Measurements from ENCODE around the gene ATOH1. TPM values are rescaled to one million over a fixed set of nuclear protein-coding genes. Genes with fewer than 3 reads are reported as not detected.

ATOH1 gene
- total and polyA plus RNA-seq, 8 donors, result 35.3 TPM; not detected in 7

DNA sequence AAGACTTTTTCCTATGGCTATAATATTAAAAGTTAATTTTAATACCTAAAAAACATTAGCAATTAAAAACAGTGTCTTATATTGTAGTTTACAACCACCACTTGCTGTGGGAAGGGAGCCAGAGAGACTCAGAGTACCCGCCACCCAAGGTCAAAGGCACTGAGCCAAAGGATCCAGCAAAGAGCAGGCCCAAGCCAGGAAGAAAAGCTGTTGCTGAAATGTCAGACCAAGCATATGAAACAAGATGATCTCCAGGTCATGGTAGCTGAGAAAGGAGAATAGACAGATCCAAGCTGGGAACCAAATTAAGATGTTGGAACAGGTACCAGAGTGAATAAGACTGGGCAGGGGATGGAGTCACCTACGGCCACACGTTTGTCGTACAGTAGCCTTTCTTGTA is 18.8 kb upstream of the ATOH1 start:
- intact Hi-C loops (cut with DNase I; ENCODE audit: low total_unique reads), result no loop called here
- DNase-seq, result peak; percentile 24 to 31
- Histone ChIP-seq H3K27ac (no peak overlapping the region), H3K4me1 (peaks cover 0 to 5% (median 0%) of the 10 kb centered on the region in 4 donors), H3K27me3 (no peaks in the 10 kb centered on the region), H3K4me3 (no peak overlapping the region), H3K9me3 (no peaks in the 10 kb centered on the region), H3K36me3 (no peaks in the 10 kb centered on the region)
- TF ChIP-seq, protein P1, sequence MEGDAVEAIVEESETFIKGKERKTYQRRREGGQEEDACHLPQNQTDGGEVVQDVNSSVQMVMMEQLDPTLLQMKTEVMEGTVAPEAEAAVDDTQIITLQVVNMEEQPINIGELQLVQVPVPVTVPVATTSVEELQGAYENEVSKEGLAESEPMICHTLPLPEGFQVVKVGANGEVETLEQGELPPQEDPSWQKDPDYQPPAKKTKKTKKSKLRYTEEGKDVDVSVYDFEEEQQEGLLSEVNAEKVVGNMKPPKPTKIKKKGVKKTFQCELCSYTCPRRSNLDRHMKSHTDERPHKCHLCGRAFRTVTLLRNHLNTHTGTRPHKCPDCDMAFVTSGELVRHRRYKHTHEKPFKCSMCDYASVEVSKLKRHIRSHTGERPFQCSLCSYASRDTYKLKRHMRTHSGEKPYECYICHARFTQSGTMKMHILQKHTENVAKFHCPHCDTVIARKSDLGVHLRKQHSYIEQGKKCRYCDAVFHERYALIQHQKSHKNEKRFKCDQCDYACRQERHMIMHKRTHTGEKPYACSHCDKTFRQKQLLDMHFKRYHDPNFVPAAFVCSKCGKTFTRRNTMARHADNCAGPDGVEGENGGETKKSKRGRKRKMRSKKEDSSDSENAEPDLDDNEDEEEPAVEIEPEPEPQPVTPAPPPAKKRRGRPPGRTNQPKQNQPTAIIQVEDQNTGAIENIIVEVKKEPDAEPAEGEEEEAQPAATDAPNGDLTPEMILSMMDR (IDR thresholded peaks at IDR 0.05), result no peak
- TF ChIP-seq POLR2AphosphoS5 (IDR thresholded peaks at IDR 0.05), result peak in 1 of 3 donors; percentile 8
- 64 to 76% (median 68%) methylated on average over 4 of the region's 4 CpGs for WGBS, 5 donors

DNA sequence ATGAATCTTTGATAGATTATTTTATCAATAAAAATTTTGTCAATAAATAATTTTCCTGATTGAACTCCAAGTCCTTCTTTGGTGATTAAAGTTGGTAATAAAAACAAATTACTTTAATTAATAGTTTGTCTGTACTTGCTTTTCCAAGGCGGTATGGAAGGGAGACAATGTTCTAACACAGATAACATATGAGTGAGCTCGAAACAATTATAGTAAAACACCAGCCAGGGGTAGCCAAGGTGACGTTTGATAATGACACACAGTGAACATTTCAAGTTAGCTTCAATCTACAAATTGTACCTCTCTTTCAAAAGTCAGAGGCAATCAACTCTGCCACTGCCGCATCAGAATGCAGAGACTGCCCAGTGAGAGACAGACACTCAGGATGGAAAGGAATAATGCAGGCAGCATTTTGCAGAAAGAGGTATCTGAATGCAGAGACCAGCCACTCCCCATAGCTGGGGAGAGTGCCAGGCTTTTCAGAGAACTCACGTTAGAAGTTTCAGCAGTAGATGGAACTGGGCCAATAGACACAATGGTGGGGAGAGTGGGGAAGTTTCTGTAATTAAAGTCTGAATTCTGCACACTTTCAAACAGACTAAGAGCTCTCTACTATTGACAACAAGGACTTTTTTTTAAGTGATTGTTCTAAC is 18.1 kb upstream of the ATOH1 start:
- Histone ChIP-seq H3K27me3 (no peaks in the 10 kb centered on the region), H3K27ac (no peak overlapping the region), H3K36me3 (no peaks in the 10 kb centered on the region), H3K4me1 (peaks cover 0 to 5% (median 0%) of the 10 kb centered on the region in 4 donors), H3K9me3 (no peaks in the 10 kb centered on the region), H3K4me3 (no peak overlapping the region)
- WGBS, 5 donors, result 17 to 38% (median 25%) methylated on average over 5 of the region's 5 CpGs
- peak in 1 of 2 donors; percentile 45 for DNase-seq
- intact Hi-C loops (cut with DNase I; ENCODE audit: low total_unique reads), result no loop called here
- TF ChIP-seq EP300 (IDR thresholded peaks at IDR 0.05) (no peak), POLR2A (IDR thresholded peaks at IDR 0.05) (no peak), POLR2AphosphoS5 (IDR thresholded peaks at IDR 0.05) (no peak)
- TF ChIP-seq, protein P1 (IDR thresholded peaks at IDR 0.05), result no peak

DNA sequence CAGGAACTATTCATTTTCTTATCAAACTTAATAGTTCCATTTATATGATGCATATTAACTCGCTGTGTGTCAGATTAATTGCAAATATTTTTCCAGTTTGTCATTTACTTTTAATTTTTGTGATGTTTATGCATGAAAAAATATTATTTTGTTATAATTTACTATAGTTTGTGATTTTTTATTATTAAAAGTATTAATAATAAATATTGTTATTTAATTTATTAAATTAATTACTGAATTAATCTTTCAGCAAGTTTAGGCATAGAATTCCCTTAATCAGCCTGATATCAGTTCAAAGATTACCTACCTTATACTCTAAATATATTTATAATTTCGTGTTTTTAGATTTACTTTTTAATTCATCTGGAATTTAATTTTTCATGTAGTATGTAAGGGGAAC is 15.5 kb upstream of the ATOH1 start:
- H3K27me3 ChIP-seq, result no peaks in the 10 kb centered on the region
- no peak overlapping the region for H3K27ac ChIP-seq
- H3K36me3 ChIP-seq, result no peaks in the 10 kb centered on the region
- DNase-seq, result no peak
- no peak for TF ChIP-seq EP300 (IDR thresholded peaks at IDR 0.05)
- TF ChIP-seq, protein P1 (IDR thresholded peaks at IDR 0.05), result no peak
- no peak for TF ChIP-seq POLR2AphosphoS5 (IDR thresholded peaks at IDR 0.05)
- TF ChIP-seq POLR2A (IDR thresholded peaks at IDR 0.05), result no peak
- H3K4me3 ChIP-seq, result no peak overlapping the region
- H3K4me1 ChIP-seq, result peaks cover 0 to 5% (median 0%) of the 10 kb centered on the region in 4 donors
- WGBS, 5 donors, result 41 to 71% (median 57%) methylated on average over 2 of the region's 2 CpGs
- intact Hi-C loops (cut with DNase I; ENCODE audit: low total_unique reads), result no loop called here
- no peaks in the 10 kb centered on the region for H3K9me3 ChIP-seq

DNA sequence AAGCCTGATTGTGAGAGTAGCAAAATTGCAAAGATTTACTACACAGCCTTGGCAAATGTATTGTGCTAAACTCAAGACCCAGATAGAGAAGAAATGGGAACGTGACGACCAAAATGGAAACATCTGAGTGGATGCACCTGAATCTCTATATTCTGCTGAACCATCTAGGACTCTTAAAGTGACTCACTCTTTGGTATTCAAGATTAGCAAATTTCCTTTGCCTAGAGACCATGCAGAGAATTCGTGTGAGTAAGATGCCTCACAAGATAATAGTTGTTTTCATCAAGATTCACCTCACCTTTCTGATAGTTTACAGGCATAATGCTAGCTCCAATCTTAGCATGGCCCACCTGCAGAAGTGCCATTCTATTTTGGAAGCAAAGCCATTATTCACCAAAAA is 14.4 kb upstream of the ATOH1 start:
- H3K4me1 ChIP-seq, result peaks cover 0 to 5% (median 0%) of the 10 kb centered on the region in 4 donors
- H3K36me3 ChIP-seq, result no peaks in the 10 kb centered on the region
- no peak overlapping the region for H3K4me3 ChIP-seq
- no peak for TF ChIP-seq POLR2AphosphoS5 (IDR thresholded peaks at IDR 0.05)
- TF ChIP-seq, protein P1 (IDR thresholded peaks at IDR 0.05), result no peak
- TF ChIP-seq EP300 (IDR thresholded peaks at IDR 0.05), result no peak
- TF ChIP-seq POLR2A (IDR thresholded peaks at IDR 0.05), result no peak
- DNase-seq, result no peak
- 76 to 81% (median 77%) methylated on average over 3 of the region's 3 CpGs for WGBS, 5 donors
- intact Hi-C loops (cut with DNase I; ENCODE audit: low total_unique reads), result no loop called here
- H3K9me3 ChIP-seq, result no peaks in the 10 kb centered on the region
- H3K27me3 ChIP-seq, result no peaks in the 10 kb centered on the region
- no peak overlapping the region for H3K27ac ChIP-seq

Data from stomach (tissue), 9 donors.